Activated B cell treated with CpG ODN at 0.5 μM for 24 hours (primary cell): ENCODE measurements around the gene NIPAL3. TPM values are rescaled to one million over a fixed set of nuclear protein-coding genes. Genes with fewer than 3 reads are reported as not detected.

Experiments
- ATAC-seq: fragments of 200-7000 bp; cut with Tn5 transposase; one replicate; pipeline ENCODE4 v1.10.0; 2021; ENCODE audit warnings: low read depth, mild to moderate bottlenecking, moderate library complexity
- CTCF ChIA-PET: fragments of 350-600 bp; sonication (Branson Sonifier 250); formaldehyde crosslinking; loops from one replicate; lab custom pipeline; 2021; ENCODE audit warnings: antibody characterized with exemption; lab: Charles Lee
- POLR2A ChIA-PET: fragments of 350-600 bp; sonication (Branson Sonifier 250); formaldehyde crosslinking; loops from one replicate; lab custom pipeline; 2021; ENCODE audit warnings: antibody characterized with exemption; lab: Charles Lee
- DNase-seq: peaks from one replicate; pipeline ENCODE4 v3.0.0; 2022
- H3K27ac Mint-ChIP-seq: one replicate; pipeline ENCODE4 v1.8.0; 2020; ENCODE audit warnings: mixed read lengths
- H3K27me3 Mint-ChIP-seq: one replicate; pipeline ENCODE4 v1.8.0; 2021; ENCODE audit warnings: mixed read lengths
- H3K36me3 Mint-ChIP-seq: one replicate; pipeline ENCODE4 v1.8.0; 2021; ENCODE audit warnings: low read depth, mixed read lengths
- H3K4me1 Mint-ChIP-seq: one replicate; pipeline ENCODE4 v1.8.0; 2021; ENCODE audit warnings: mixed read lengths
- H3K4me3 Mint-ChIP-seq: one replicate; pipeline ENCODE4 v1.8.0; 2020; ENCODE audit warnings: mild to moderate bottlenecking, mixed read lengths
- H3K9me3 Mint-ChIP-seq: one replicate; pipeline ENCODE4 v1.8.0; 2020; ENCODE audit warnings: mixed read lengths
- CTCF ChIP-seq: fragments of 200-600 bp; IDR thresholded peaks from one replicate; pipeline ENCODE4 v1.8.0; 2022; ENCODE audit warnings: antibody characterized with exemption, mild to moderate bottlenecking
- intact Hi-C: fragments of 100-400 bp; cut with micrococcal nuclease; formaldehyde crosslinking; loops from one replicate; pipeline ENCODE4 v1.15.1; 2024
- total RNA-seq: library from RNA; stranded (reverse); gene quantifications from 2 replicates; pipeline ENCODE4 v1.2.3, GENCODE V29; 2022

Gene NIPAL3
- total RNA-seq, 1 donor from 2014 or later: 23.2 TPM

- DNase-seq: no peak
- Mint-ChIP-seq H3K27me3 (no peaks in the 10 kb centered on the region), H3K4me3 (no peak overlapping the region), H3K9me3 (no peaks in the 10 kb centered on the region), H3K27ac (no peak overlapping the region), H3K36me3 (peaks cover 56% of the 10 kb centered on the region), H3K4me1 (no peaks in the 10 kb centered on the region)
- ChIA-PET CTCF (no interaction called here), POLR2A (no interaction called here)
- no peak for TF ChIP-seq CTCF
- intact Hi-C loops: no loop called here
- no peak for ATAC-seq
Observed at GRCh38 chr1:24437631-24438396, 22.2 kb downstream of the NIPAL3 start.

GRCh38 chr1:24438423-24438901, 22.9 kb downstream of the NIPAL3 start:
- CTCF ChIA-PET: no interaction called here

GRCh38 chr1:24440436-24440835, 24.8 kb downstream of the NIPAL3 start:
- no peak for TF ChIP-seq CTCF
- ATAC-seq (no peak), DNase-seq (no peak)
- ChIA-PET POLR2A (no interaction called here), CTCF (no interaction called here)
- no peak overlapping the region for H3K4me3 Mint-ChIP-seq
- no peak overlapping the region for H3K27ac Mint-ChIP-seq
- intact Hi-C loops: no loop called here
- peaks cover 55% of the 10 kb centered on the region for H3K36me3 Mint-ChIP-seq
- H3K4me1 Mint-ChIP-seq: no peaks in the 10 kb centered on the region
- no peaks in the 10 kb centered on the region for H3K27me3 Mint-ChIP-seq
- no peaks in the 10 kb centered on the region for H3K9me3 Mint-ChIP-seq

More at GRCh38 chr1:24438423-24438901, 22.9 kb downstream of the NIPAL3 start:
- Mint-ChIP-seq H3K36me3 (peaks cover 50% of the 10 kb centered on the region), H3K4me1 (no peaks in the 10 kb centered on the region), H3K27me3 (no peaks in the 10 kb centered on the region), H3K4me3 (no peak overlapping the region), H3K27ac (no peak overlapping the region), H3K9me3 (no peaks in the 10 kb centered on the region)
- ATAC-seq (no peak), DNase-seq (no peak)
- intact Hi-C loops: no loop called here
- POLR2A ChIA-PET: no interaction called here
- no peak for TF ChIP-seq CTCF

- ChIA-PET POLR2A (no interaction called here), CTCF (no interaction called here)
- Mint-ChIP-seq H3K36me3 (peaks cover 61% of the 10 kb centered on the region), H3K9me3 (no peaks in the 10 kb centered on the region), H3K27me3 (no peaks in the 10 kb centered on the region), H3K4me1 (no peaks in the 10 kb centered on the region), H3K27ac (no peak overlapping the region), H3K4me3 (no peak overlapping the region)
- no peak for DNase-seq
- ATAC-seq: no peak
- intact Hi-C loops: no loop called here
- no peak for TF ChIP-seq CTCF
Observed at GRCh38 chr1:24441480-24441879, 25.9 kb downstream of the NIPAL3 start.

- no peak for TF ChIP-seq CTCF
- CTCF ChIA-PET: interaction anchor here (0.7 to 1.1 kb wide), 2 partner anchors 12 to 145 kb away, joined by 3 to 6 read pairs; no protein-coding TSS in a partner anchor
- ATAC-seq (no peak), DNase-seq (no peak)
- Mint-ChIP-seq H3K36me3 (peaks cover 66% of the 10 kb centered on the region), H3K9me3 (no peaks in the 10 kb centered on the region), H3K4me1 (no peaks in the 10 kb centered on the region), H3K27me3 (no peaks in the 10 kb centered on the region), H3K4me3 (no peak overlapping the region), H3K27ac (no peak overlapping the region)
- intact Hi-C loops: no loop called here
- POLR2A ChIA-PET: interaction anchor here (1.4 kb wide), 1 partner anchor 27 kb away, joined by 5 read pairs; the partner anchor contains the start of gene NIPAL3
Observed at GRCh38 chr1:24441996-24442668, 26.5 kb downstream of the NIPAL3 start.
